Stimulated activated naive CD8-positive, alpha-beta T cell treated with anti-CD3 and anti-CD28 coated beads, Interleukin-15, Interleukin-2, amounts not matched to agents 100 ng/mL and 50 ng/mL, for 24 hours (primary cell): Measurements from ENCODE around the gene NUPR2.
A peak's percentile ranks its signal among the peaks of the same experiment; 100 is the strongest.
"Not testable (repeated sequence)": the region's sequence is repeated elsewhere in the genome, so short reads cannot be mapped to it uniquely, and the experiment has no call there.

Source experiments
- H3K27ac Mint-ChIP-seq: one replicate; pipeline ENCODE4 v1.8.0; 2021; ENCODE audit warnings: mild to moderate bottlenecking, mixed read lengths
- H3K27me3 Mint-ChIP-seq: one replicate; pipeline ENCODE4 v1.8.0; 2021; ENCODE audit warnings: mixed read lengths
- H3K36me3 Mint-ChIP-seq: one replicate; pipeline ENCODE4 v1.8.0; 2021; ENCODE audit warnings: low read depth, mixed read lengths
- H3K4me1 Mint-ChIP-seq: one replicate; pipeline ENCODE4 v1.8.0; 2021; ENCODE audit warnings: low read depth, mixed read lengths
- H3K4me3 Mint-ChIP-seq: one replicate; pipeline ENCODE4 v1.8.0; 2021; ENCODE audit warnings: mild to moderate bottlenecking, mixed read lengths
- H3K9me3 Mint-ChIP-seq: one replicate; pipeline ENCODE4 v1.8.0; 2021; ENCODE audit warnings: mixed read lengths

The NUPR2 gene

GRCh38 chr7:56115852-56116538, at the start of gene NUPR2:
TSS of gene NUPR2 (minus strand) at chr7:56116417. CDS start at chr7:56116314, 103 bp downstream.
- Mint-ChIP-seq H3K4me3 (no peak within 1 kb of the TSS), H3K4me1 (no peaks in the 10 kb centered on the region), H3K36me3 (no peaks in the 10 kb centered on the region), H3K27me3 (peaks cover 27% of the 10 kb centered on the region), H3K9me3 (no peaks in the 10 kb centered on the region), H3K27ac (no peak within 1 kb of the TSS)

GRCh38 chr7:56157238-56157790, 41.1 kb upstream of the NUPR2 start:
- H3K36me3 Mint-ChIP-seq = peaks cover 4% of the 10 kb centered on the region
- no peaks in the 10 kb centered on the region for H3K4me1 Mint-ChIP-seq
- H3K9me3 Mint-ChIP-seq = peaks cover 20% of the 10 kb centered on the region

GRCh38 chr7:56131062-56131461, 14.8 kb upstream of the NUPR2 start:
- H3K9me3 Mint-ChIP-seq, H3K4me3 Mint-ChIP-seq, H3K4me1 Mint-ChIP-seq, H3K27me3 Mint-ChIP-seq, H3K36me3 Mint-ChIP-seq, H3K27ac Mint-ChIP-seq: not testable (repeated sequence)

More at GRCh38 chr7:56157238-56157790, 41.1 kb upstream of the NUPR2 start:
- Mint-ChIP-seq H3K4me3 (no peak overlapping the region), H3K27me3 (peaks cover 5% of the 10 kb centered on the region), H3K27ac (no peak overlapping the region)

- Mint-ChIP-seq H3K27ac (no peak overlapping the region), H3K4me1 (no peaks in the 10 kb centered on the region), H3K36me3 (no peaks in the 10 kb centered on the region), H3K27me3 (no peaks in the 10 kb centered on the region), H3K9me3 (no peaks in the 10 kb centered on the region), H3K4me3 (no peak overlapping the region)
Measured at GRCh38 chr7:56127241-56127975, 11.2 kb upstream of the NUPR2 start.

- Mint-ChIP-seq H3K9me3 (no peaks in the 10 kb centered on the region), H3K36me3 (no peaks in the 10 kb centered on the region), H3K4me3 (no peak overlapping the region), H3K27ac (no peak overlapping the region), H3K27me3 (no peaks in the 10 kb centered on the region), H3K4me1 (no peaks in the 10 kb centered on the region)
Measured at GRCh38 chr7:56125831-56126230, 9.6 kb upstream of the NUPR2 start.

GRCh38 chr7:56124981-56125380, 8.8 kb upstream of the NUPR2 start:
- H3K4me1 Mint-ChIP-seq = no peaks in the 10 kb centered on the region
- H3K36me3 Mint-ChIP-seq = no peaks in the 10 kb centered on the region
- H3K27ac Mint-ChIP-seq = no peak overlapping the region
- H3K4me3 Mint-ChIP-seq = no peak overlapping the region
- H3K9me3 Mint-ChIP-seq = no peaks in the 10 kb centered on the region
- H3K27me3 Mint-ChIP-seq = no peaks in the 10 kb centered on the region

GRCh38 chr7:56121440-56121839, 5.2 kb upstream of the NUPR2 start:
- no peak overlapping the region for H3K27ac Mint-ChIP-seq
- no peaks in the 10 kb centered on the region for H3K4me1 Mint-ChIP-seq
- H3K36me3 Mint-ChIP-seq = no peaks in the 10 kb centered on the region
- H3K4me3 Mint-ChIP-seq = no peak overlapping the region
- no peaks in the 10 kb centered on the region for H3K9me3 Mint-ChIP-seq
- peaks cover 16% of the 10 kb centered on the region for H3K27me3 Mint-ChIP-seq

GRCh38 chr7:56112244-56112643, 4.0 kb downstream of the NUPR2 start:
- not testable (repeated sequence) for H3K27ac Mint-ChIP-seq, H3K4me3 Mint-ChIP-seq, H3K36me3 Mint-ChIP-seq, H3K9me3 Mint-ChIP-seq, H3K4me1 Mint-ChIP-seq
- peaks cover 20% of the 10 kb centered on the region for H3K27me3 Mint-ChIP-seq

GRCh38 chr7:56110611-56111010, 5.6 kb downstream of the NUPR2 start:
- H3K27me3 Mint-ChIP-seq = peaks cover 8% of the 10 kb centered on the region
- H3K4me3 Mint-ChIP-seq = no peak overlapping the region
- peaks cover 21% of the 10 kb centered on the region for H3K4me1 Mint-ChIP-seq
- H3K27ac Mint-ChIP-seq = no peak overlapping the region
- H3K36me3 Mint-ChIP-seq = peaks cover 19% of the 10 kb centered on the region
- H3K9me3 Mint-ChIP-seq = peaks cover 6% of the 10 kb centered on the region

GRCh38 chr7:56107954-56108258, 8.3 kb downstream of the NUPR2 start:
- Mint-ChIP-seq H3K27me3 (peaks cover 3% of the 10 kb centered on the region), H3K9me3 (peaks cover 6% of the 10 kb centered on the region), H3K4me3 (peak overlapping the region; percentile 98), H3K36me3 (peaks cover 35% of the 10 kb centered on the region), H3K4me1 (peaks cover 34% of the 10 kb centered on the region), H3K27ac (peak overlapping the region; percentile 95)

- peak within 1 kb of the TSS; percentile 98 for H3K4me3 Mint-ChIP-seq
- peaks cover 38% of the 10 kb centered on the region for H3K4me1 Mint-ChIP-seq
- H3K27ac Mint-ChIP-seq = peak within 1 kb of the TSS; percentile 95
- peaks cover 3% of the 10 kb centered on the region for H3K27me3 Mint-ChIP-seq
- peaks cover 41% of the 10 kb centered on the region for H3K36me3 Mint-ChIP-seq
- peaks cover 6% of the 10 kb centered on the region for H3K9me3 Mint-ChIP-seq
Measured at GRCh38 chr7:56106108-56107073, 9.8 kb downstream of the NUPR2 start, which contains the start of gene CHCHD2. TSS of gene CHCHD2 (minus strand) at chr7:56106476. CDS start at chr7:56106413, 63 bp downstream.

GRCh38 chr7:56105508-56105907, 10.7 kb downstream of the NUPR2 start:
- peaks cover 6% of the 10 kb centered on the region for H3K9me3 Mint-ChIP-seq
- peak overlapping the region; percentile 98 for H3K4me3 Mint-ChIP-seq
- peaks cover 38% of the 10 kb centered on the region for H3K4me1 Mint-ChIP-seq
- H3K27ac Mint-ChIP-seq = peak overlapping the region; percentile 95
- peaks cover 50% of the 10 kb centered on the region for H3K36me3 Mint-ChIP-seq
- peaks cover 3% of the 10 kb centered on the region for H3K27me3 Mint-ChIP-seq

- not testable (repeated sequence) for H3K27ac Mint-ChIP-seq, H3K27me3 Mint-ChIP-seq, H3K9me3 Mint-ChIP-seq
- Mint-ChIP-seq H3K4me3 (peak overlapping the region; percentile 98), H3K36me3 (peaks cover 59% of the 10 kb centered on the region), H3K4me1 (peaks cover 38% of the 10 kb centered on the region)
Measured at GRCh38 chr7:56104138-56104537, 12.1 kb downstream of the NUPR2 start.

- H3K27ac Mint-ChIP-seq = no peak overlapping the region
- no peaks in the 10 kb centered on the region for H3K9me3 Mint-ChIP-seq
- H3K4me3 Mint-ChIP-seq = no peak overlapping the region
- peaks cover 43% of the 10 kb centered on the region for H3K36me3 Mint-ChIP-seq
- peaks cover 11% of the 10 kb centered on the region for H3K4me1 Mint-ChIP-seq
- H3K27me3 Mint-ChIP-seq = no peaks in the 10 kb centered on the region
Measured at GRCh38 chr7:56099653-56100052, 16.6 kb downstream of the NUPR2 start.
